ENCODE results near the gene PKNOX1.
"Not testable (repeated sequence)": the region's sequence is repeated elsewhere in the genome, so short reads cannot be mapped to it uniquely, and the experiment has no call there.

Gene PKNOX1

GRCh38 chr21:43024439-43025136, 50.2 kb downstream of the PKNOX1 start:
- Histone ChIP-seq H3K36me3 (ENCODE audit: insufficient read depth, insufficient read length, low read length) (peaks cover 60% of the 10 kb centered on the region), H3K9ac (ENCODE audit: insufficient read length, low read depth) (no peak overlapping the region)
- no peak for DNase-seq (ENCODE audit: low read depth, low spot score)

GRCh38 chr21:43025636-43026180, 51.3 kb downstream of the PKNOX1 start:
- Histone ChIP-seq H3K4me3 (ENCODE audit: insufficient read length, low read depth) (no peak overlapping the region), H3K9ac (ENCODE audit: insufficient read length, low read depth) (no peak overlapping the region), H3K9me3 (ENCODE audit: insufficient read depth, low read length) (no peaks in the 10 kb centered on the region), H3K36me3 (ENCODE audit: insufficient read depth, insufficient read length, low read length) (peaks cover 62% of the 10 kb centered on the region), H3K27me3 (ENCODE audit: insufficient read depth, insufficient read length) (no peaks in the 10 kb centered on the region), H3K4me1 (ENCODE audit: insufficient read depth, insufficient read length) (peaks cover 11% of the 10 kb centered on the region)
- DNase-seq (ENCODE audit: low read depth, low spot score), result no peak
- TF ChIP-seq YY1 (IDR thresholded peaks at IDR 0.05; ENCODE audit: insufficient read depth, insufficient read length) (no peak), ZNF274 (IDR thresholded peaks at IDR 0.05; ENCODE audit: low read depth, low read length) (no peak)

More at GRCh38 chr21:43024439-43025136, 50.2 kb downstream of the PKNOX1 start:
- Histone ChIP-seq H3K4me1 (ENCODE audit: insufficient read depth, insufficient read length) (peaks cover 11% of the 10 kb centered on the region), H3K4me3 (ENCODE audit: insufficient read length, low read depth) (no peak overlapping the region), H3K27me3 (ENCODE audit: insufficient read depth, insufficient read length) (no peaks in the 10 kb centered on the region), H3K9me3 (ENCODE audit: insufficient read depth, low read length) (no peaks in the 10 kb centered on the region)
- TF ChIP-seq YY1 (IDR thresholded peaks at IDR 0.05; ENCODE audit: insufficient read depth, insufficient read length), result no peak
- no peak for TF ChIP-seq SUZ12 (IDR thresholded peaks at IDR 0.05; ENCODE audit: extremely low read depth, insufficient read depth, insufficient read length)
- no peak for TF ChIP-seq ZNF274 (IDR thresholded peaks at IDR 0.05; ENCODE audit: low read depth, low read length)

- H3K4me1 ChIP-seq (ENCODE audit: insufficient read depth, insufficient read length), result peaks cover 4% of the 10 kb centered on the region
- no peak for DNase-seq (ENCODE audit: low read depth, low spot score)
- H3K4me3 ChIP-seq (ENCODE audit: insufficient read length, low read depth), result no peak overlapping the region
- TF ChIP-seq SUZ12 (IDR thresholded peaks at IDR 0.05; ENCODE audit: extremely low read depth, insufficient read depth, insufficient read length) (no peak), YY1 (IDR thresholded peaks at IDR 0.05; ENCODE audit: insufficient read depth, insufficient read length) (no peak), ZNF274 (IDR thresholded peaks at IDR 0.05; ENCODE audit: low read depth, low read length) (no peak)
- no peaks in the 10 kb centered on the region for H3K9me3 ChIP-seq (ENCODE audit: insufficient read depth, low read length)
- no peak overlapping the region for H3K9ac ChIP-seq (ENCODE audit: insufficient read length, low read depth)
- no peaks in the 10 kb centered on the region for H3K27me3 ChIP-seq (ENCODE audit: insufficient read depth, insufficient read length)
- peaks cover 55% of the 10 kb centered on the region for H3K36me3 ChIP-seq (ENCODE audit: insufficient read depth, insufficient read length, low read length)
Observed at GRCh38 chr21:43027846-43028731, 53.7 kb downstream of the PKNOX1 start.

GRCh38 chr21:43029785-43030184, 55.4 kb downstream of the PKNOX1 start:
- Histone ChIP-seq H3K4me3 (ENCODE audit: insufficient read length, low read depth) (no peak overlapping the region), H3K27me3 (ENCODE audit: insufficient read depth, insufficient read length) (no peaks in the 10 kb centered on the region), H3K36me3 (ENCODE audit: insufficient read depth, insufficient read length, low read length) (peaks cover 42% of the 10 kb centered on the region), H3K9me3 (ENCODE audit: insufficient read depth, low read length) (no peaks in the 10 kb centered on the region), H3K9ac (ENCODE audit: insufficient read length, low read depth) (no peak overlapping the region), H3K4me1 (ENCODE audit: insufficient read depth, insufficient read length) (peaks cover 4% of the 10 kb centered on the region)
- no peak for DNase-seq (ENCODE audit: low read depth, low spot score)
- TF ChIP-seq YY1 (IDR thresholded peaks at IDR 0.05; ENCODE audit: insufficient read depth, insufficient read length) (no peak), ZNF274 (IDR thresholded peaks at IDR 0.05; ENCODE audit: low read depth, low read length) (no peak), SUZ12 (IDR thresholded peaks at IDR 0.05; ENCODE audit: extremely low read depth, insufficient read depth, insufficient read length) (no peak)

GRCh38 chr21:43031121-43031619, 56.8 kb downstream of the PKNOX1 start:
- Histone ChIP-seq H3K9ac (ENCODE audit: insufficient read length, low read depth) (no peak overlapping the region), H3K36me3 (ENCODE audit: insufficient read depth, insufficient read length, low read length) (peaks cover 35% of the 10 kb centered on the region), H3K27me3 (ENCODE audit: insufficient read depth, insufficient read length) (no peaks in the 10 kb centered on the region), H3K4me1 (ENCODE audit: insufficient read depth, insufficient read length) (peaks cover 4% of the 10 kb centered on the region), H3K9me3 (ENCODE audit: insufficient read depth, low read length) (no peaks in the 10 kb centered on the region), H3K4me3 (ENCODE audit: insufficient read length, low read depth) (no peak overlapping the region)
- no peak for DNase-seq (ENCODE audit: low read depth, low spot score)
- TF ChIP-seq ZNF274 (IDR thresholded peaks at IDR 0.05; ENCODE audit: low read depth, low read length), result no peak
- TF ChIP-seq SUZ12 (IDR thresholded peaks at IDR 0.05; ENCODE audit: extremely low read depth, insufficient read depth, insufficient read length), result no peak
- no peak for TF ChIP-seq YY1 (IDR thresholded peaks at IDR 0.05; ENCODE audit: insufficient read depth, insufficient read length)

- Histone ChIP-seq H3K9ac (ENCODE audit: insufficient read length, low read depth) (no peak overlapping the region), H3K4me1 (ENCODE audit: insufficient read depth, insufficient read length) (no peaks in the 10 kb centered on the region), H3K36me3 (ENCODE audit: insufficient read depth, insufficient read length, low read length) (peaks cover 21% of the 10 kb centered on the region), H3K4me3 (ENCODE audit: insufficient read length, low read depth) (no peak overlapping the region), H3K9me3 (ENCODE audit: insufficient read depth, low read length) (no peaks in the 10 kb centered on the region), H3K27me3 (ENCODE audit: insufficient read depth, insufficient read length) (no peaks in the 10 kb centered on the region)
- DNase-seq (ENCODE audit: low read depth, low spot score), result no peak
- TF ChIP-seq YY1 (IDR thresholded peaks at IDR 0.05; ENCODE audit: insufficient read depth, insufficient read length) (no peak), SUZ12 (IDR thresholded peaks at IDR 0.05; ENCODE audit: extremely low read depth, insufficient read depth, insufficient read length) (no peak), ZNF274 (IDR thresholded peaks at IDR 0.05; ENCODE audit: low read depth, low read length) (no peak)
Observed at GRCh38 chr21:43034101-43034500, 59.7 kb downstream of the PKNOX1 start.

- no peaks in the 10 kb centered on the region for H3K27me3 ChIP-seq (ENCODE audit: insufficient read depth, insufficient read length)
- no peak overlapping the region for H3K4me3 ChIP-seq (ENCODE audit: insufficient read length, low read depth)
- H3K9ac ChIP-seq (ENCODE audit: insufficient read length, low read depth), result no peak overlapping the region
- peaks cover 17% of the 10 kb centered on the region for H3K36me3 ChIP-seq (ENCODE audit: insufficient read depth, insufficient read length, low read length)
- TF ChIP-seq YY1 (IDR thresholded peaks at IDR 0.05; ENCODE audit: insufficient read depth, insufficient read length), result no peak
- no peak for TF ChIP-seq SUZ12 (IDR thresholded peaks at IDR 0.05; ENCODE audit: extremely low read depth, insufficient read depth, insufficient read length)
- no peak for TF ChIP-seq ZNF274 (IDR thresholded peaks at IDR 0.05; ENCODE audit: low read depth, low read length)
- H3K4me1 ChIP-seq (ENCODE audit: insufficient read depth, insufficient read length), result no peaks in the 10 kb centered on the region
- H3K9me3 ChIP-seq (ENCODE audit: insufficient read depth, low read length), result no peaks in the 10 kb centered on the region
- no peak for DNase-seq (ENCODE audit: low read depth, low spot score)
Observed at GRCh38 chr21:43034826-43035225, 60.5 kb downstream of the PKNOX1 start.

GRCh38 chr21:43036889-43037288, 62.5 kb downstream of the PKNOX1 start:
- not testable (repeated sequence) for H3K9ac ChIP-seq (ENCODE audit: insufficient read length, low read depth); H3K27me3 ChIP-seq (ENCODE audit: insufficient read depth, insufficient read length); H3K4me1 ChIP-seq (ENCODE audit: insufficient read depth, insufficient read length); H3K4me3 ChIP-seq (ENCODE audit: insufficient read length, low read depth); DNase-seq (ENCODE audit: low read depth, low spot score); H3K9me3 ChIP-seq (ENCODE audit: insufficient read depth, low read length); H3K36me3 ChIP-seq (ENCODE audit: insufficient read depth, insufficient read length, low read length)

GRCh38 chr21:43037918-43038658, 63.7 kb downstream of the PKNOX1 start:
- not testable (repeated sequence) for DNase-seq (ENCODE audit: low read depth, low spot score); H3K9me3 ChIP-seq (ENCODE audit: insufficient read depth, low read length); H3K4me3 ChIP-seq (ENCODE audit: insufficient read length, low read depth); H3K27me3 ChIP-seq (ENCODE audit: insufficient read depth, insufficient read length); H3K4me1 ChIP-seq (ENCODE audit: insufficient read depth, insufficient read length); H3K36me3 ChIP-seq (ENCODE audit: insufficient read depth, insufficient read length, low read length); H3K9ac ChIP-seq (ENCODE audit: insufficient read length, low read depth)

Data from NT2/D1 (cell line).